Calu3 (cell line): Measurements from ENCODE around the gene KCNT1. TPM values are rescaled to one million over a fixed set of nuclear protein-coding genes. Genes with fewer than 3 reads are reported as not detected.

Experiments
- BruUV-seq: library from RNA; stranded (reverse); fragments of 400-500 nt; replicated peaks from 2 replicates; lab custom pipeline; 2021; lab: Mats Ljungman, UMichigan
- CTCF ChIA-PET: fragments of 300-600 bp; sonication (Branson Sonifier 250); formaldehyde crosslinking; loops from one replicate; lab custom pipeline; 2022; ENCODE audit warnings: antibody characterized with exemption; lab: Charles Lee
- DNase-seq: peaks from one replicate; pipeline ENCODE4 v3.0.0; 2022
- H3K27ac Mint-ChIP-seq: one replicate; pipeline ENCODE4 v1.8.0; 2022; ENCODE audit warnings: mixed read lengths; ENCODE audit not compliant: unreplicated experiment
- H3K27me3 Mint-ChIP-seq: one replicate; pipeline ENCODE4 v1.8.0; 2022; ENCODE audit warnings: mixed read lengths; ENCODE audit not compliant: unreplicated experiment
- H3K36me3 Mint-ChIP-seq: one replicate; pipeline ENCODE4 v1.8.0; 2022; ENCODE audit warnings: mild to moderate bottlenecking, moderate library complexity, mixed read lengths; ENCODE audit not compliant: insufficient read depth, unreplicated experiment
- H3K4me1 Mint-ChIP-seq: one replicate; pipeline ENCODE4 v1.8.0; 2022; ENCODE audit warnings: mild to moderate bottlenecking, low read depth, mixed read lengths; ENCODE audit not compliant: unreplicated experiment
- H3K4me3 Mint-ChIP-seq: one replicate; pipeline ENCODE4 v1.8.0; 2022; ENCODE audit warnings: mild to moderate bottlenecking, low read depth, moderate library complexity, mixed read lengths; ENCODE audit not compliant: unreplicated experiment
- H3K9me3 Mint-ChIP-seq: one replicate; pipeline ENCODE4 v1.8.0; 2022; ENCODE audit warnings: low read depth, mixed read lengths; ENCODE audit not compliant: unreplicated experiment
- CTCF ChIP-seq: fragments of 200-600 bp; IDR thresholded peaks from one replicate; pipeline ENCODE4 v1.8.0; 2022; ENCODE audit warnings: antibody characterized with exemption; ENCODE audit not compliant: unreplicated experiment
- intact Hi-C: fragments of 100-400 bp; cut with micrococcal nuclease; formaldehyde crosslinking; loops from one replicate; pipeline ENCODE4 v1.10.0; 2022; ENCODE audit not compliant: unreplicated experiment
- total RNA-seq: library from RNA; stranded (reverse); gene quantifications from 2 replicates; pipeline ENCODE4 v1.2.3, GENCODE V29; 2022

KCNT1 gene
- total RNA-seq, 1 experiment from 2014 or later: not detected

- Mint-ChIP-seq H3K9me3 (no peaks in the 10 kb centered on the region), H3K27me3 (no peaks in the 10 kb centered on the region), H3K4me3 (no peak overlapping the region), H3K4me1 (no peaks in the 10 kb centered on the region), H3K27ac (no peak overlapping the region), H3K36me3 (peaks cover 25% of the 10 kb centered on the region)
- CTCF ChIA-PET: no interaction called here
- no peak for DNase-seq
- TF ChIP-seq CTCF: no peak
- intact Hi-C loops: no loop called here
- no TSS peak for BruUV-seq
These were observed 116.9 kb downstream of the KCNT1 start for GRCh38 chr9:135818718-135819475.

GRCh38 chr9:135819905-135820304, 117.9 kb downstream of the KCNT1 start:
- H3K4me1 Mint-ChIP-seq: no peaks in the 10 kb centered on the region
- intact Hi-C loops: no loop called here
- H3K9me3 Mint-ChIP-seq: no peaks in the 10 kb centered on the region
- DNase-seq: no peak
- no peak overlapping the region for H3K27ac Mint-ChIP-seq
- H3K36me3 Mint-ChIP-seq: peaks cover 25% of the 10 kb centered on the region
- no peak overlapping the region for H3K4me3 Mint-ChIP-seq
- H3K27me3 Mint-ChIP-seq: no peaks in the 10 kb centered on the region
- TF ChIP-seq CTCF: no peak
- no TSS peak for BruUV-seq
- CTCF ChIA-PET: no interaction called here

GRCh38 chr9:135820661-135821060, 118.7 kb downstream of the KCNT1 start:
- intact Hi-C loops: no loop called here
- DNase-seq: no peak
- peaks cover 20% of the 10 kb centered on the region for H3K36me3 Mint-ChIP-seq
- no peaks in the 10 kb centered on the region for H3K27me3 Mint-ChIP-seq
- no peak for TF ChIP-seq CTCF
- no TSS peak for BruUV-seq
- H3K27ac Mint-ChIP-seq: no peak overlapping the region
- H3K9me3 Mint-ChIP-seq: no peaks in the 10 kb centered on the region
- H3K4me1 Mint-ChIP-seq: no peaks in the 10 kb centered on the region
- CTCF ChIA-PET: no interaction called here
- no peak overlapping the region for H3K4me3 Mint-ChIP-seq

GRCh38 chr9:135821116-135821515, 119.1 kb downstream of the KCNT1 start:
- Mint-ChIP-seq H3K36me3 (peaks cover 21% of the 10 kb centered on the region), H3K4me3 (no peak overlapping the region)
- BruUV-seq: no TSS peak

More at GRCh38 chr9:135821116-135821515, 119.1 kb downstream of the KCNT1 start:
- H3K27me3 Mint-ChIP-seq: no peaks in the 10 kb centered on the region
- H3K4me1 Mint-ChIP-seq: no peaks in the 10 kb centered on the region
- intact Hi-C loops: no loop called here
- CTCF ChIA-PET: interaction anchor here (0.6 kb wide), 1 partner anchor 155 kb away, joined by 3 read pairs; no protein-coding TSS in a partner anchor
- DNase-seq: no peak
- no peak overlapping the region for H3K27ac Mint-ChIP-seq
- no peaks in the 10 kb centered on the region for H3K9me3 Mint-ChIP-seq
- TF ChIP-seq CTCF: no peak
